GM12878 (cell line): ENCODE data around the gene ADSL. TPM values are rescaled to one million over a fixed set of nuclear protein-coding genes. Genes with fewer than 3 reads are reported as not detected.

Experiments used
- ASH2L ChIP-seq: fragments of 300-600, 200-600 bp; sonication (generic); IDR thresholded peaks from 2 replicates; pipeline ENCODE4 v1.6.1; 2017; ENCODE audit warnings: low read depth, mild to moderate bottlenecking, borderline replicate concordance
- ATF7 ChIP-seq: fragments of 450-650 bp; IDR thresholded peaks from 2 replicates; pipeline ENCODE4 v1.6.1; 2016; ENCODE audit warnings: low read depth, mild to moderate bottlenecking
- CHD1 ChIP-seq: IDR thresholded peaks from 2 replicates; pipeline ENCODE4 v1.6.1; 2012; ENCODE audit warnings: low read depth, low read length, improper control_type of control experiment
- ETV6 ChIP-seq, 2 experiments: fragments of 450-650 bp in 1 of 2; IDR thresholded peaks in 1 of 2; conservative IDR thresholded peaks in 1 of 2; 2 replicates each; pipeline ENCODE4 v1.6.1; 2014; ENCODE audit warnings: antibody characterized with exemption in 1 of 2, borderline replicate concordance in 1 of 2, low read depth in 1 of 2, mild to moderate bottlenecking in 1 of 2, moderate library complexity in 1 of 2
- GABPA ChIP-seq: IDR thresholded peaks from 2 replicates; pipeline ENCODE4 v1.6.1; 2014; ENCODE audit warnings: antibody characterized with exemption, low read depth, mild to moderate bottlenecking, inconsistent platforms
- MEF2B ChIP-seq: fragments of 450-650 bp; IDR thresholded peaks from 2 replicates; pipeline ENCODE4 v1.6.1; 2018; ENCODE audit warnings: mild to moderate bottlenecking, moderate library complexity; ENCODE audit not compliant: partially characterized antibody, poor library complexity, severe bottlenecking
- NFYB ChIP-seq: IDR thresholded peaks from 2 replicates; pipeline ENCODE4 v1.6.1; 2011; ENCODE audit warnings: low read depth, mild to moderate bottlenecking, low read length, improper control_type of control experiment, moderate library complexity; ENCODE audit not compliant: insufficient read depth
- NR2C2 ChIP-seq: IDR thresholded peaks from 2 replicates; pipeline ENCODE4 v1.6.1; 2011; ENCODE audit warnings: borderline replicate concordance, low read depth; ENCODE audit not compliant: control insufficient read depth, insufficient read length
- RFX5 ChIP-seq: IDR thresholded peaks from 2 replicates; pipeline ENCODE4 v1.6.1; 2011; ENCODE audit warnings: low read depth, low read length, improper control_type of control experiment
- SMAD1 ChIP-seq: fragments of 450-650 bp; IDR thresholded peaks from 2 replicates; pipeline ENCODE4 v1.6.1; 2018; ENCODE audit warnings: mild to moderate bottlenecking, low read depth; ENCODE audit not compliant: partially characterized antibody
- TCF12 ChIP-seq: IDR thresholded peaks from 2 replicates; pipeline ENCODE4 v1.6.1; 2011; ENCODE audit warnings: low read depth, mild to moderate bottlenecking, low read length
- YBX1 ChIP-seq: fragments of 450-650 bp; IDR thresholded peaks from 2 replicates; pipeline ENCODE4 v1.6.1; 2016; ENCODE audit warnings: antibody characterized with exemption
- ZNF217 ChIP-seq: fragments of 450-650 bp; IDR thresholded peaks from 2 replicates; pipeline ENCODE4 v1.6.1; 2017; ENCODE audit warnings: antibody characterized with exemption, mild to moderate bottlenecking
- ZZZ3 ChIP-seq: IDR thresholded peaks from 2 replicates; pipeline ENCODE4 v1.6.1; 2011; ENCODE audit warnings: low read depth; ENCODE audit not compliant: control insufficient read depth, insufficient read length
- polyA plus RNA-seq, 11 experiments: library from polyadenylated mRNA; depleted of rRNA in 4 of 11; unstranded in 6 of 11; stranded (reverse) in 5 of 11; fragments of >200 nt; fragmentation: Nextera tagmentation in 4 of 11; fragmentation: Illumina TruSeq in 1 of 11; extraction: Ambion mirVana in 4 of 11; extraction: Trizol in 1 of 11; gene quantifications; 1 replicate in 1 of 11; 2 replicates in 10 of 11; pipeline versions ENCODE4 v1.2.1 to v1.2.3, GENCODE V29; 2011 to 2016; ENCODE audit warnings: inconsistent platforms in 2 of 11, missing spikeins in 2 of 11, low read depth in 1 of 11
- total RNA-seq, 4 experiments: library from RNA; depleted of rRNA in 3 of 4; stranded (reverse); fragments of >200 nt in 3 of 4; fragmentation: Illumina TruSeq in 1 of 4; extraction: Trizol in 1 of 4; gene quantifications; 2 replicates each; pipeline versions ENCODE4 v1.2.1 to v1.2.3, GENCODE V29; 2013 to 2021
- TF ChIP-seq, protein P1 (sequence below): fragments of 150-350 bp; IDR thresholded peaks from 2 replicates; pipeline ENCODE4 v1.6.1; 2014; ENCODE audit warnings: mild to moderate bottlenecking, low read depth, low read length
- TF ChIP-seq, protein P2 (sequence below): fragments of 450-650 bp; IDR thresholded peaks from 2 replicates; pipeline ENCODE4 v1.6.1; 2017; ENCODE audit warnings: low read depth, mild to moderate bottlenecking, moderate library complexity
- TF ChIP-seq, protein P3 (sequence below): fragments of 450-650 bp; IDR thresholded peaks from 2 replicates; pipeline ENCODE4 v1.6.1; 2017; ENCODE audit warnings: mild to moderate bottlenecking, moderate library complexity
- TF ChIP-seq, protein P4 (sequence below): IDR thresholded peaks from 2 replicates; pipeline ENCODE4 v1.6.1; 2012; ENCODE audit warnings: mild to moderate bottlenecking, low read depth, low read length

Gene ADSL
- total and polyA plus RNA-seq, 10 of the 15 experiments (the other 5 are each of a cell fraction or from before 2014, with no cell fraction given), result 126 to 313 (median 143) TPM

DNA sequence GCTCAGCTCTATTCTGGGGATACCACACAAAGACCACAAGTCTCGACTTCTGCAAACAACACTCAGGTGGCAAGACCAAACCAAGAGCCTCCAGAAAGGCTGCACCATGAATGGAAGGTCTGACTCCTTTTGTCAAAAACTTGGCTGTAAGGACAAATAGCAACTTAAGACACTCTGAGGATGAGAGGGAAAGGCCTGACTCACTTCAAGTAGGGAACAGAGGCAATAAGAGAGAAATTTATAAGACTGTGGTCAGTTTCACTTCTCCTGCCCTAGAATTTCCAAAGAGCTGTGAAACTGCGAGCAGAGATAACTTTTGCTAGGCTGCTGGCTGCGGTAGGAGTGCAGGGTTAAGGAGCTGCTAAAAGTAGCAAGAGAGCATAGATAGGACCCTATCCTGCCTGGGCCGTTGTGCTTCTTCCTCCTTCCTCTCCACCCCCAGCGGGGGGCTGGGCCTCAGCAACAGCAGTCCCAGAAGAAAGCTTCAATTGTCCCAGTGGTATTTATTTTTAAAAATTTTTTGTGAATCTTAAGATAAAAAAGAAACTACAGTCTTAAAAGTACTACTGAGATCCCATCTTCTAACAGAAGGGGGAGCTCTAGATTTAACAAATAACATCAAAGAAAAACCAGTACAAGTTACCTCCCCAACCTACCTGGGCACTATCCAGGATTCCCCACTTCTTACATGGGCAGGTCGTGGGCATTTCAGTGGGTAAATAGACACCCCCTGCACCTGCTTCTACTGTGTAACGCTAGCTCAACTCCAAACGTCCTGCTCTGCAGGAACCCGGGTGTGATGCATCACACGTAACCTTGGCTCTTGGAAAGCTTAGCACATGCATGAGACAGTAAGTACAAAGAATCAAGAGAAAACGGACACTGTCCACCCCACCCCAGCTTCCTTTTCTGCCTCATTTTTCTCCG, 90.5 kb downstream of the ADSL start (continued):
- TF ChIP-seq, protein P1, sequence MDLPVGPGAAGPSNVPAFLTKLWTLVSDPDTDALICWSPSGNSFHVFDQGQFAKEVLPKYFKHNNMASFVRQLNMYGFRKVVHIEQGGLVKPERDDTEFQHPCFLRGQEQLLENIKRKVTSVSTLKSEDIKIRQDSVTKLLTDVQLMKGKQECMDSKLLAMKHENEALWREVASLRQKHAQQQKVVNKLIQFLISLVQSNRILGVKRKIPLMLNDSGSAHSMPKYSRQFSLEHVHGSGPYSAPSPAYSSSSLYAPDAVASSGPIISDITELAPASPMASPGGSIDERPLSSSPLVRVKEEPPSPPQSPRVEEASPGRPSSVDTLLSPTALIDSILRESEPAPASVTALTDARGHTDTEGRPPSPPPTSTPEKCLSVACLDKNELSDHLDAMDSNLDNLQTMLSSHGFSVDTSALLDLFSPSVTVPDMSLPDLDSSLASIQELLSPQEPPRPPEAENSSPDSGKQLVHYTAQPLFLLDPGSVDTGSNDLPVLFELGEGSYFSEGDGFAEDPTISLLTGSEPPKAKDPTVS, result no peak
- TF ChIP-seq SMAD1 (no peak), MEF2B (peak; percentile 87), ETV6 (conservative IDR thresholded peaks at IDR 0.05 in 1 of 2, IDR thresholded peaks at IDR 0.05 in 1 of 2; ENCODE audit: borderline replicate concordance in 1 of 2, low read depth in 1 of 2) (no peak), NR2C2 (no peak), ZNF217 (no peak), NFYB (no peak), RFX5 (no peak), ASH2L (no peak), YBX1 (no peak), TCF12 (no peak), ATF7 (peak; percentile 18; the same call in 1 of the 2 replicates), CHD1 (no peak), GABPA (no peak), ZZZ3 (no peak)
- TF ChIP-seq, protein P2, sequence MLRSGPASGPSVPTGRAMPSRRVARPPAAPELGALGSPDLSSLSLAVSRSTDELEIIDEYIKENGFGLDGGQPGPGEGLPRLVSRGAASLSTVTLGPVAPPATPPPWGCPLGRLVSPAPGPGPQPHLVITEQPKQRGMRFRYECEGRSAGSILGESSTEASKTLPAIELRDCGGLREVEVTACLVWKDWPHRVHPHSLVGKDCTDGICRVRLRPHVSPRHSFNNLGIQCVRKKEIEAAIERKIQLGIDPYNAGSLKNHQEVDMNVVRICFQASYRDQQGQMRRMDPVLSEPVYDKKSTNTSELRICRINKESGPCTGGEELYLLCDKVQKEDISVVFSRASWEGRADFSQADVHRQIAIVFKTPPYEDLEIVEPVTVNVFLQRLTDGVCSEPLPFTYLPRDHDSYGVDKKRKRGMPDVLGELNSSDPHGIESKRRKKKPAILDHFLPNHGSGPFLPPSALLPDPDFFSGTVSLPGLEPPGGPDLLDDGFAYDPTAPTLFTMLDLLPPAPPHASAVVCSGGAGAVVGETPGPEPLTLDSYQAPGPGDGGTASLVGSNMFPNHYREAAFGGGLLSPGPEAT, result peak; percentile 76
- TF ChIP-seq, protein P3, sequence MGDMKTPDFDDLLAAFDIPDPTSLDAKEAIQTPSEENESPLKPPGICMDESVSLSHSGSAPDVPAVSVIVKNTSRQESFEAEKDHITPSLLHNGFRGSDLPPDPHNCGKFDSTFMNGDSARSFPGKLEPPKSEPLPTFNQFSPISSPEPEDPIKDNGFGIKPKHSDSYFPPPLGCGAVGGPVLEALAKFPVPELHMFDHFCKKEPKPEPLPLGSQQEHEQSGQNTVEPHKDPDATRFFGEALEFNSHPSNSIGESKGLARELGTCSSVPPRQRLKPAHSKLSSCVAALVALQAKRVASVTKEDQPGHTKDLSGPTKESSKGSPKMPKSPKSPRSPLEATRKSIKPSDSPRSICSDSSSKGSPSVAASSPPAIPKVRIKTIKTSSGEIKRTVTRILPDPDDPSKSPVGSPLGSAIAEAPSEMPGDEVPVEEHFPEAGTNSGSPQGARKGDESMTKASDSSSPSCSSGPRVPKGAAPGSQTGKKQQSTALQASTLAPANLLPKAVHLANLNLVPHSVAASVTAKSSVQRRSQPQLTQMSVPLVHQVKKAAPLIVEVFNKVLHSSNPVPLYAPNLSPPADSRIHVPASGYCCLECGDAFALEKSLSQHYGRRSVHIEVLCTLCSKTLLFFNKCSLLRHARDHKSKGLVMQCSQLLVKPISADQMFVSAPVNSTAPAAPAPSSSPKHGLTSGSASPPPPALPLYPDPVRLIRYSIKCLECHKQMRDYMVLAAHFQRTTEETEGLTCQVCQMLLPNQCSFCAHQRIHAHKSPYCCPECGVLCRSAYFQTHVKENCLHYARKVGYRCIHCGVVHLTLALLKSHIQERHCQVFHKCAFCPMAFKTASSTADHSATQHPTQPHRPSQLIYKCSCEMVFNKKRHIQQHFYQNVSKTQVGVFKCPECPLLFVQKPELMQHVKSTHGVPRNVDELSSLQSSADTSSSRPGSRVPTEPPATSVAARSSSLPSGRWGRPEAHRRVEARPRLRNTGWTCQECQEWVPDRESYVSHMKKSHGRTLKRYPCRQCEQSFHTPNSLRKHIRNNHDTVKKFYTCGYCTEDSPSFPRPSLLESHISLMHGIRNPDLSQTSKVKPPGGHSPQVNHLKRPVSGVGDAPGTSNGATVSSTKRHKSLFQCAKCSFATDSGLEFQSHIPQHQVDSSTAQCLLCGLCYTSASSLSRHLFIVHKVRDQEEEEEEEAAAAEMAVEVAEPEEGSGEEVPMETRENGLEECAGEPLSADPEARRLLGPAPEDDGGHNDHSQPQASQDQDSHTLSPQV, result no peak
- TF ChIP-seq, protein P4, sequence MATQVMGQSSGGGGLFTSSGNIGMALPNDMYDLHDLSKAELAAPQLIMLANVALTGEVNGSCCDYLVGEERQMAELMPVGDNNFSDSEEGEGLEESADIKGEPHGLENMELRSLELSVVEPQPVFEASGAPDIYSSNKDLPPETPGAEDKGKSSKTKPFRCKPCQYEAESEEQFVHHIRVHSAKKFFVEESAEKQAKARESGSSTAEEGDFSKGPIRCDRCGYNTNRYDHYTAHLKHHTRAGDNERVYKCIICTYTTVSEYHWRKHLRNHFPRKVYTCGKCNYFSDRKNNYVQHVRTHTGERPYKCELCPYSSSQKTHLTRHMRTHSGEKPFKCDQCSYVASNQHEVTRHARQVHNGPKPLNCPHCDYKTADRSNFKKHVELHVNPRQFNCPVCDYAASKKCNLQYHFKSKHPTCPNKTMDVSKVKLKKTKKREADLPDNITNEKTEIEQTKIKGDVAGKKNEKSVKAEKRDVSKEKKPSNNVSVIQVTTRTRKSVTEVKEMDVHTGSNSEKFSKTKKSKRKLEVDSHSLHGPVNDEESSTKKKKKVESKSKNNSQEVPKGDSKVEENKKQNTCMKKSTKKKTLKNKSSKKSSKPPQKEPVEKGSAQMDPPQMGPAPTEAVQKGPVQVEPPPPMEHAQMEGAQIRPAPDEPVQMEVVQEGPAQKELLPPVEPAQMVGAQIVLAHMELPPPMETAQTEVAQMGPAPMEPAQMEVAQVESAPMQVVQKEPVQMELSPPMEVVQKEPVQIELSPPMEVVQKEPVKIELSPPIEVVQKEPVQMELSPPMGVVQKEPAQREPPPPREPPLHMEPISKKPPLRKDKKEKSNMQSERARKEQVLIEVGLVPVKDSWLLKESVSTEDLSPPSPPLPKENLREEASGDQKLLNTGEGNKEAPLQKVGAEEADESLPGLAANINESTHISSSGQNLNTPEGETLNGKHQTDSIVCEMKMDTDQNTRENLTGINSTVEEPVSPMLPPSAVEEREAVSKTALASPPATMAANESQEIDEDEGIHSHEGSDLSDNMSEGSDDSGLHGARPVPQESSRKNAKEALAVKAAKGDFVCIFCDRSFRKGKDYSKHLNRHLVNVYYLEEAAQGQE, result no peak
